Measurements from ENCODE around the gene INPP4A. TPM values are rescaled to one million over a fixed set of nuclear protein-coding genes. Genes with fewer than 3 reads are reported as not detected.

The INPP4A gene
- polyA plus RNA-seq, 1 donor = 12.5 TPM

DNA sequence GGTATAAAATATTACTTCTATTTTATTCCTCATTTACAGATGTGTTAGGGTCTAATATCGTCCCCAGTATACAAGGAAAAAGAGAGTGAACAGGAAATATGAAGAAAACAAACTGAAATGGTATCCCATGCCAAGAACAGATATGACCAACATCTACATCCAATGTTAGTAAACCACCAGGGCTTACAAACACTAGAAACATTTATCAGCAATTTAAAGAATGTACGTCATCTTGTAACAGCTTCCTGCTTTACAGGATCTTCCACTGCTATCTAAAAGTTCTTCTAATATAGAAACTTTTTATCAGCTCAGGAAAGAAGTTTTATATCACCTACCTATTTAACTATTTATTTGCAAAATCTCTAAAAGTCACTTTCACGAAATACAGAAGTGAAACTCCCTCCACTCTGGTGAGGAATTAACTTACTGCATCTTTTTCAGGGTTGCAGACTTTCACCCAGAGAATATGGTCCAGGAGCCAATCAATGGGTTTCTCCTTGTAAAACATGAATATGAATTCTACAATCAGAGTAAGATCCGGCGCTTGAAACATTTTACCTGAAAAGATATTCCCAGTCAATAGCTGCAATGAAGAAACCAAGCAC is 198.9 kb downstream of the INPP4A start:
- DNase-seq = no peak

Other genes with a start within 250 kb of the INPP4A start
- 0.57 TPM for gene CNGA3, start 98.4 kb upstream of the INPP4A start, polyA plus RNA-seq (ENCODE audit: insufficient read length)
- 41.0 TPM for gene COA5, start 163.7 kb downstream of the INPP4A start, polyA plus RNA-seq (ENCODE audit: insufficient read length)
- gene UNC50, start 163.7 kb downstream of the INPP4A start, polyA plus RNA-seq (ENCODE audit: insufficient read length) = 25.5 TPM